Left cardiac atrium (tissue), 4 donors: ENCODE measurements around the gene NTRK2. TPM values are rescaled to one million over a fixed set of nuclear protein-coding genes. Genes with fewer than 3 reads are reported as not detected.

Source experiments
- ATAC-seq, 2 donors: fragments of 200-7000 bp; cut with Tn5 transposase; one replicate each; pipeline ENCODE4 v1.9.1; 2020; ENCODE audit warnings: mild to moderate bottlenecking in 2 of 2, moderate library complexity in 2 of 2
- DNase-seq: peaks from one replicate; pipeline ENCODE4 v3.0.0-alpha.2; 2020
- intact Hi-C, 2 donors: fragments of 100-400 bp; cut with DNase I; formaldehyde crosslinking; loops; one replicate each; pipeline versions ENCODE4 v1.14.1 to v1.15.1; 2022 to 2023
- total RNA-seq, 2 donors: library from RNA; stranded (reverse); fragmentation: NEBNext Ultra II Directional; extraction: Animal tissue kit (Norgen Biotek cat#: 25700); gene quantifications; one replicate each; pipeline ENCODE4 v1.2.1, GENCODE V29; 2021
- donor health status: DM: no; HTN: yes; CAD: no.
- donor health status: DM: no; HTN: yes; CAD: no; lungs with severe emphysema.
- donor health status: DM: yes; HTN: yes; CAD: no.
- donor health status: Dilated cardiomyopathy.

Gene NTRK2
- total RNA-seq, 2 donors from 2014 or later, result 20.6 to 38.2 TPM

- ATAC-seq (no peak), DNase-seq (no peak)
- intact Hi-C loops, result loop anchor here in 1 of 2 donors (10.0 kb wide), 1 partner anchor 155 kb away; no protein-coding TSS in a partner anchor
Observed at GRCh38 chr9:84940294-84940693, 270.8 kb downstream of the NTRK2 start.

- no peak for ATAC-seq
- intact Hi-C loops, result loop anchor here in 1 of 2 donors (10.0 kb wide), 1 partner anchor 157 kb away; no protein-coding TSS in a partner anchor
- DNase-seq, result no peak
Observed at GRCh38 chr9:84941792-84942191, 272.3 kb downstream of the NTRK2 start.

- ATAC-seq, result no peak
- intact Hi-C loops, result loop anchor here in 1 of 2 donors (10.0 kb wide), 1 partner anchor 159 kb away; no protein-coding TSS in a partner anchor
- no peak for DNase-seq
Observed at GRCh38 chr9:84943482-84944050, 274.0 kb downstream of the NTRK2 start.

- no peak for DNase-seq
- intact Hi-C loops, result loop anchor here in 1 of 2 donors (10.0 kb wide), 1 partner anchor 161 kb away; no protein-coding TSS in a partner anchor
Observed at GRCh38 chr9:84945878-84946538, 276.5 kb downstream of the NTRK2 start.

GRCh38 chr9:84947412-84947972 is 278.0 kb downstream of the NTRK2 start:
- DNase-seq (peak; percentile 62), ATAC-seq (peak; percentile 57 to 79)
- intact Hi-C loops, result loop anchor here in 1 of 2 donors (10.0 kb wide), 1 partner anchor 163 kb away; no protein-coding TSS in a partner anchor

More at GRCh38 chr9:84945878-84946538, 276.5 kb downstream of the NTRK2 start:
- ATAC-seq, result peak in 1 of 2 donors; percentile 43

- no peak for ATAC-seq
- intact Hi-C loops, result loop anchor here in 1 of 2 donors (10.0 kb wide), 1 partner anchor 164 kb away; no protein-coding TSS in a partner anchor
Observed at GRCh38 chr9:84949258-84949657, 279.7 kb downstream of the NTRK2 start.

GRCh38 chr9:84949971-84950370 is 280.4 kb downstream of the NTRK2 start:
- intact Hi-C loops, result loop anchor here (5.0 to 10.0 kb wide), 4 partner anchors 165 to 555 kb away; no protein-coding TSS in a partner anchor
- ATAC-seq, result no peak
- DNase-seq, result no peak

More at GRCh38 chr9:84949258-84949657, 279.7 kb downstream of the NTRK2 start:
- DNase-seq, result no peak

- ATAC-seq (no peak), DNase-seq (no peak)
- intact Hi-C loops, result loop anchor here (5.0 to 10.0 kb wide), 3 partner anchors 254 to 556 kb away; no protein-coding TSS in a partner anchor
Observed at GRCh38 chr9:84950879-84951811, 281.6 kb downstream of the NTRK2 start.

- ATAC-seq (no peak), DNase-seq (no peak)
- intact Hi-C loops, result loop anchor here (5.0 to 10.0 kb wide), 3 partner anchors 256 to 559 kb away; no protein-coding TSS in a partner anchor
Observed at GRCh38 chr9:84953252-84953773, 283.8 kb downstream of the NTRK2 start.

GRCh38 chr9:84953797-84954705 is 284.5 kb downstream of the NTRK2 start:
- DNase-seq (peak; percentile 82), ATAC-seq (peak; percentile 95 to 96)
- intact Hi-C loops, result loop anchor here (2.0 to 10.0 kb wide), 4 partner anchors 257 to 559 kb away; partner anchors contain the start of gene NTRK2 (in 1 of the 2)

GRCh38 chr9:84955155-84955554 is 285.6 kb downstream of the NTRK2 start:
- intact Hi-C loops, result loop anchor here (2.0 to 10.0 kb wide), 3 partner anchors 286 to 560 kb away; partner anchors contain the start of gene NTRK2 (in 1 of the 2)
- no peak for DNase-seq
- no peak for ATAC-seq

GRCh38 chr9:84955971-84956370 is 286.4 kb downstream of the NTRK2 start:
- DNase-seq, result no peak
- ATAC-seq, result no peak
- intact Hi-C loops, result loop anchor here (2.0 to 10.0 kb wide), 3 partner anchors 287 to 561 kb away; partner anchors contain the start of gene NTRK2 (in 1 of the 2)

- ATAC-seq, result no peak
- DNase-seq, result no peak
- intact Hi-C loops, result loop anchor here (10.0 kb wide), 2 partner anchors 295 to 565 kb away; no protein-coding TSS in a partner anchor
Observed at GRCh38 chr9:84959339-84959738, 289.8 kb downstream of the NTRK2 start.

GRCh38 chr9:84966876-84967830 is 297.6 kb downstream of the NTRK2 start:
- intact Hi-C loops, result no loop called here
- peak in 1 of 2 donors; percentile 78 for ATAC-seq
- no peak for DNase-seq

GRCh38 chr9:84969084-84969483 is 299.6 kb downstream of the NTRK2 start:
- DNase-seq (no peak), ATAC-seq (no peak)
- intact Hi-C loops, result no loop called here

- intact Hi-C loops, result no loop called here
- no peak for ATAC-seq
- DNase-seq, result no peak
Observed at GRCh38 chr9:84969736-84970135, 300.2 kb downstream of the NTRK2 start.
